Tibial nerve (tissue), 4 donors: Measurements from ENCODE around the gene TCFL5.

Experiments
- CTCF ChIP-seq, 5 experiments: fragments of 200-600 bp in 3 of 5; fragments of 450-650 bp in 2 of 5; sonication (generic) in 3 of 5; IDR thresholded peaks; one replicate each; pipeline ENCODE4 v1.5.1; 2016 to 2019; ENCODE audit warnings: antibody characterized with exemption in 5 of 5, mild to moderate bottlenecking in 3 of 5, moderate library complexity in 2 of 5
- EP300 ChIP-seq, 2 donors: sonication (generic); formaldehyde crosslinking; IDR thresholded peaks; one replicate each; pipeline ENCODE4 v1.6.1; 2017; ENCODE audit warnings: antibody characterized with exemption in 2 of 2, mild to moderate bottlenecking in 1 of 2

- TF ChIP-seq CTCF (IDR thresholded peaks at IDR 0.05) = peak in 1 of 5 experiments; percentile 17
- peak; percentile 25 to 99 for TF ChIP-seq EP300 (IDR thresholded peaks at IDR 0.05)
Observed at GRCh38 chr20:62794007-62794724, 67.5 kb downstream of the TCFL5 start.
